GM12878 (cell line): ENCODE data around the gene TMPRSS3. TPM values are rescaled to one million over a fixed set of nuclear protein-coding genes. Genes with fewer than 3 reads are reported as not detected.

Source experiments
- BCL3 ChIP-seq: IDR thresholded peaks from 2 replicates; pipeline ENCODE4 v1.6.1; 2011; ENCODE audit warnings: borderline replicate concordance, low read depth, mild to moderate bottlenecking, moderate library complexity, low read length; ENCODE audit not compliant: insufficient read depth, poor library complexity, severe bottlenecking
- CHD4 ChIP-seq: fragments of 200-600 bp; sonication (generic); IDR thresholded peaks from 2 replicates; pipeline ENCODE4 v1.6.1; 2016; ENCODE audit warnings: mild to moderate bottlenecking
- E4F1 ChIP-seq: fragments of 450-650 bp; IDR thresholded peaks from 2 replicates; pipeline ENCODE4 v1.6.1; 2018; ENCODE audit warnings: borderline replicate concordance, mild to moderate bottlenecking; ENCODE audit not compliant: partially characterized antibody
- ELK1 ChIP-seq: IDR thresholded peaks from 2 replicates; pipeline ENCODE4 v1.6.1; 2012; ENCODE audit warnings: low read depth, low read length, improper control_type of control experiment
- EP300 ChIP-seq, 2 experiments: fragments of 150-350 bp in 1 of 2; IDR thresholded peaks; 2 replicates each; pipeline ENCODE4 v1.6.1; 2011 to 2012; ENCODE audit warnings: low read depth in 2 of 2, low read length in 2 of 2, borderline replicate concordance in 1 of 2, improper control_type of control experiment in 1 of 2, inconsistent platforms in 1 of 2; ENCODE audit not compliant: control insufficient read depth in 1 of 2
- FOXK2 ChIP-seq: fragments of 450-650 bp; IDR thresholded peaks from 2 replicates; pipeline ENCODE4 v1.6.1; 2017; ENCODE audit warnings: mild to moderate bottlenecking, moderate library complexity
- MEF2A ChIP-seq: IDR thresholded peaks from 2 replicates; pipeline ENCODE4 v1.6.1; 2011; ENCODE audit warnings: low read depth, mild to moderate bottlenecking, low read length, moderate library complexity; ENCODE audit not compliant: insufficient read depth
- MLLT1 ChIP-seq: fragments of 450-650 bp; IDR thresholded peaks from 2 replicates; pipeline ENCODE4 v1.6.1; 2016; ENCODE audit warnings: mild to moderate bottlenecking
- NR2F1 ChIP-seq: fragments of 450-650 bp; conservative IDR thresholded peaks from 2 replicates; pipeline ENCODE4 v1.6.1; 2017; ENCODE audit warnings: mild to moderate bottlenecking
- POLR2AphosphoS2 ChIP-seq: IDR thresholded peaks from 2 replicates; pipeline ENCODE4 v1.6.1; 2011; ENCODE audit warnings: low read depth, mild to moderate bottlenecking, low read length, improper control_type of control experiment, moderate library complexity
- SMC3 ChIP-seq: IDR thresholded peaks from 2 replicates; pipeline ENCODE4 v1.6.1; 2011; ENCODE audit warnings: low read length, improper control_type of control experiment, borderline replicate concordance
- SPI1 ChIP-seq: IDR thresholded peaks from 2 replicates; pipeline ENCODE4 v1.6.1; 2011; ENCODE audit warnings: low read depth, mild to moderate bottlenecking, low read length, moderate library complexity, borderline replicate concordance; ENCODE audit not compliant: insufficient read depth
- TAF1 ChIP-seq: IDR thresholded peaks from 2 replicates; pipeline ENCODE4 v1.6.1; 2011; ENCODE audit warnings: mild to moderate bottlenecking, low read depth, low read length, borderline replicate concordance
- YY1 ChIP-seq: IDR thresholded peaks from 2 replicates; pipeline ENCODE4 v1.6.1; 2011; ENCODE audit warnings: low read depth, mild to moderate bottlenecking, low read length
- ZNF274 ChIP-seq: IDR thresholded peaks from one replicate; pipeline ENCODE4 v1.8.0; 2011; ENCODE audit not compliant: insufficient read length, insufficient read depth
- polyA plus RNA-seq, 11 experiments: library from polyadenylated mRNA; depleted of rRNA in 4 of 11; unstranded in 6 of 11; stranded (reverse) in 5 of 11; fragments of >200 nt; fragmentation: Nextera tagmentation in 4 of 11; fragmentation: Illumina TruSeq in 1 of 11; extraction: Ambion mirVana in 4 of 11; extraction: Trizol in 1 of 11; gene quantifications; 1 replicate in 1 of 11; 2 replicates in 10 of 11; pipeline versions ENCODE4 v1.2.1 to v1.2.3, GENCODE V29; 2011 to 2016; ENCODE audit warnings: inconsistent platforms in 2 of 11, missing spikeins in 2 of 11, low read depth in 1 of 11
- total RNA-seq, 4 experiments: library from RNA; depleted of rRNA in 3 of 4; stranded (reverse); fragments of >200 nt in 3 of 4; fragmentation: Illumina TruSeq in 1 of 4; extraction: Trizol in 1 of 4; gene quantifications; 2 replicates each; pipeline versions ENCODE4 v1.2.1 to v1.2.3, GENCODE V29; 2013 to 2021
- TF ChIP-seq, protein P1 (sequence below): fragments of 450-650 bp; IDR thresholded peaks from 2 replicates; pipeline ENCODE4 v1.6.1; 2017; ENCODE audit warnings: mild to moderate bottlenecking
- TF ChIP-seq, protein P2 (sequence below): IDR thresholded peaks from 2 replicates; pipeline ENCODE4 v1.6.1; 2012; ENCODE audit warnings: low read length, inconsistent platforms

Gene TMPRSS3
- total and polyA plus RNA-seq, 10 of the 15 experiments (the other 5 are each of a cell fraction or from before 2014, with no cell fraction given): 0.51 to 1.5 (median 0.82) TPM; not detected in 1

DNA sequence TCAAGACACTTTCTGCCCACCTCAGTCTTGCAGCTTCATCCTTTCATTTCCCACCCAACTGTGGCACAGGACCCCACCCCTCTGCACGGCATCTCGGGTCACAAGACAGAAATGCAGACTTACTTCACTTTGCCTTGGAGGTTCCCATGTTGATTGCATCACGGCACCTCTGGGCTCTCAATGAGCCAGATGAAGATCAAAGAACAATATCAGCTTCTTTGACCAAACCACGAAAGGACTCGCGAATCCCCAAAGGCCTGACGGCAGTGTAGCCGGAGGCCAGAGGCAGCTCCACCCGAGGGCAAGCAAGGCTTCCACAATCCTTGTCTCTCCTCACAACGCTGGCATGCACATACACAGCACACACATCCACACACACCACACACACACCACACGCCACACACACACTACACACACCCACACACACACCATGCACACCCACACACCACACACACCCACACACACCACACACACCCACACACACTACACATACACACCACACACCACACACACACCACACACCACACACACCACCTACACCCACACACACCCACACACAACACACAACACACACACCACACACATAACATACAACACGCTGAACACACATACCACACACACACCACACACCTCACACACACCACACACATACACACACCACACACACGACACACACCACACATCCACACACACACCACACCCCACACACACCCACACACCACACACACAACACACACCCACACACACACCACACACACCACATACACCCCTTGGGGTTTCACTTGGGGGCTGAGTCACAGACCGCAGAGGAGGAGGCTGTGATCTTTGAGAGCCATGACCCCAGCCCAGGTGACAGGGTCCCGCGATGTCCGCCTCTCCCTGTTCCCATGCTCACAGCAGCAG is 43.7 kb upstream of the TMPRSS3 start (continued):
- TF ChIP-seq EP300 (IDR thresholded peaks at IDR 0.05; ENCODE audit: borderline replicate concordance in 1 of 2, control insufficient read depth in 1 of 2, low read depth in 2 of 2, low read length in 2 of 2) (peak in 1 of 2 experiments; percentile 66; a peak in 2 of 4 replicates), SMC3 (0 out of 2 replicates have a peak, but pooled peaks have one; percentile 9), ELK1 (no peak), YY1 (no peak), NR2F1 (peak; percentile 90), ZNF274 (no peak), TAF1 (0 out of 2 replicates have a peak, but pooled peaks have one; percentile 9), SPI1 (no peak), MEF2A (0 out of 2 replicates have a peak, but pooled peaks have one; percentile 18), E4F1 (no peak), CHD4 (no peak), BCL3 (peak; percentile 91), FOXK2 (peak; percentile 32; the same call in 1 of the 2 replicates), POLR2AphosphoS2 (no peak), MLLT1 (peak; percentile 99)
- TF ChIP-seq, protein P1, sequence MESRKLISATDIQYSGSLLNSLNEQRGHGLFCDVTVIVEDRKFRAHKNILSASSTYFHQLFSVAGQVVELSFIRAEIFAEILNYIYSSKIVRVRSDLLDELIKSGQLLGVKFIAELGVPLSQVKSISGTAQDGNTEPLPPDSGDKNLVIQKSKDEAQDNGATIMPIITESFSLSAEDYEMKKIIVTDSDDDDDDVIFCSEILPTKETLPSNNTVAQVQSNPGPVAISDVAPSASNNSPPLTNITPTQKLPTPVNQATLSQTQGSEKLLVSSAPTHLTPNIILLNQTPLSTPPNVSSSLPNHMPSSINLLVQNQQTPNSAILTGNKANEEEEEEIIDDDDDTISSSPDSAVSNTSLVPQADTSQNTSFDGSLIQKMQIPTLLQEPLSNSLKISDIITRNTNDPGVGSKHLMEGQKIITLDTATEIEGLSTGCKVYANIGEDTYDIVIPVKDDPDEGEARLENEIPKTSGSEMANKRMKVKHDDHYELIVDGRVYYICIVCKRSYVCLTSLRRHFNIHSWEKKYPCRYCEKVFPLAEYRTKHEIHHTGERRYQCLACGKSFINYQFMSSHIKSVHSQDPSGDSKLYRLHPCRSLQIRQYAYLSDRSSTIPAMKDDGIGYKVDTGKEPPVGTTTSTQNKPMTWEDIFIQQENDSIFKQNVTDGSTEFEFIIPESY: 0 out of 2 replicates have a peak, but pooled peaks have one; percentile 37
- TF ChIP-seq, protein P2, sequence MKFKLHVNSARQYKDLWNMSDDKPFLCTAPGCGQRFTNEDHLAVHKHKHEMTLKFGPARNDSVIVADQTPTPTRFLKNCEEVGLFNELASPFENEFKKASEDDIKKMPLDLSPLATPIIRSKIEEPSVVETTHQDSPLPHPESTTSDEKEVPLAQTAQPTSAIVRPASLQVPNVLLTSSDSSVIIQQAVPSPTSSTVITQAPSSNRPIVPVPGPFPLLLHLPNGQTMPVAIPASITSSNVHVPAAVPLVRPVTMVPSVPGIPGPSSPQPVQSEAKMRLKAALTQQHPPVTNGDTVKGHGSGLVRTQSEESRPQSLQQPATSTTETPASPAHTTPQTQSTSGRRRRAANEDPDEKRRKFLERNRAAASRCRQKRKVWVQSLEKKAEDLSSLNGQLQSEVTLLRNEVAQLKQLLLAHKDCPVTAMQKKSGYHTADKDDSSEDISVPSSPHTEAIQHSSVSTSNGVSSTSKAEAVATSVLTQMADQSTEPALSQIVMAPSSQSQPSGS: peak; percentile 88
